ENCODE data around the gene HOMEZ.

The HOMEZ gene

GRCh38 chr14:23243066-23243465 is 42.9 kb downstream of the HOMEZ start:
- TF ChIP-seq ZBTB7A (IDR thresholded peaks at IDR 0.05; ENCODE audit: low read depth) (no peak), RAD21 (IDR thresholded peaks at IDR 0.05; ENCODE audit: low read depth) (no peak), CEBPB (IDR thresholded peaks at IDR 0.05) (no peak), REST (IDR thresholded peaks at IDR 0.05; ENCODE audit: low read depth) (no peak), TCF12 (IDR thresholded peaks at IDR 0.05; ENCODE audit: low read depth) (no peak), FOXM1 (IDR thresholded peaks at IDR 0.05; ENCODE audit: borderline replicate concordance, low read depth) (no peak), USF1 (IDR thresholded peaks at IDR 0.05) (no peak), NFIC (IDR thresholded peaks at IDR 0.05) (no peak), MAX (IDR thresholded peaks at IDR 0.05) (no peak), CREB1 (IDR thresholded peaks at IDR 0.05; ENCODE audit: low read depth) (no peak), EGR1 (IDR thresholded peaks at IDR 0.05) (no peak), TAF1 (IDR thresholded peaks at IDR 0.05; ENCODE audit: low read depth) (no peak), TEAD4 (IDR thresholded peaks at IDR 0.05) (no peak), EP300 (IDR thresholded peaks at IDR 0.05; ENCODE audit: borderline replicate concordance) (no peak), YY1 (IDR thresholded peaks at IDR 0.05; ENCODE audit: low read depth) (no peak)

GRCh38 chr14:23242076-23242475 is 43.9 kb downstream of the HOMEZ start:
- TF ChIP-seq EGR1 (IDR thresholded peaks at IDR 0.05), result no peak
- no peak for TF ChIP-seq TAF1 (IDR thresholded peaks at IDR 0.05; ENCODE audit: low read depth)
- TF ChIP-seq NFIC (IDR thresholded peaks at IDR 0.05), result no peak
- no peak for TF ChIP-seq ZBTB7A (IDR thresholded peaks at IDR 0.05; ENCODE audit: low read depth)
- TF ChIP-seq YY1 (IDR thresholded peaks at IDR 0.05; ENCODE audit: low read depth), result no peak
- TF ChIP-seq RAD21 (IDR thresholded peaks at IDR 0.05; ENCODE audit: low read depth), result no peak
- no peak for TF ChIP-seq USF1 (IDR thresholded peaks at IDR 0.05)
- TF ChIP-seq CREB1 (IDR thresholded peaks at IDR 0.05; ENCODE audit: low read depth), result no peak
- no peak for TF ChIP-seq TCF12 (IDR thresholded peaks at IDR 0.05; ENCODE audit: low read depth)
- no peak for TF ChIP-seq EP300 (IDR thresholded peaks at IDR 0.05; ENCODE audit: borderline replicate concordance)
- TF ChIP-seq TEAD4 (IDR thresholded peaks at IDR 0.05), result no peak

- TF ChIP-seq USF1 (IDR thresholded peaks at IDR 0.05) (no peak), MAX (IDR thresholded peaks at IDR 0.05) (no peak), REST (IDR thresholded peaks at IDR 0.05; ENCODE audit: low read depth) (no peak), TAF1 (IDR thresholded peaks at IDR 0.05; ENCODE audit: low read depth) (no peak), NFIC (IDR thresholded peaks at IDR 0.05) (no peak), TCF12 (IDR thresholded peaks at IDR 0.05; ENCODE audit: low read depth) (no peak), TEAD4 (IDR thresholded peaks at IDR 0.05) (no peak), ZBTB7A (IDR thresholded peaks at IDR 0.05; ENCODE audit: low read depth) (no peak), EP300 (IDR thresholded peaks at IDR 0.05; ENCODE audit: borderline replicate concordance) (no peak), CREB1 (IDR thresholded peaks at IDR 0.05; ENCODE audit: low read depth) (no peak), CEBPB (IDR thresholded peaks at IDR 0.05) (no peak), YY1 (IDR thresholded peaks at IDR 0.05; ENCODE audit: low read depth) (no peak), FOXM1 (IDR thresholded peaks at IDR 0.05; ENCODE audit: borderline replicate concordance, low read depth) (no peak), RAD21 (IDR thresholded peaks at IDR 0.05; ENCODE audit: low read depth) (no peak), EGR1 (IDR thresholded peaks at IDR 0.05) (no peak)
These were observed 45.3 kb downstream of the HOMEZ start for GRCh38 chr14:23240661-23241060.

- TF ChIP-seq CREB1 (IDR thresholded peaks at IDR 0.05; ENCODE audit: low read depth), result no peak
- peak; percentile 96 for TF ChIP-seq MAX (IDR thresholded peaks at IDR 0.05)
- peak; percentile 76 for TF ChIP-seq NFIC (IDR thresholded peaks at IDR 0.05)
- peak; percentile 76 for TF ChIP-seq EGR1 (IDR thresholded peaks at IDR 0.05)
- no peak for TF ChIP-seq TAF1 (IDR thresholded peaks at IDR 0.05; ENCODE audit: low read depth)
- TF ChIP-seq YY1 (IDR thresholded peaks at IDR 0.05; ENCODE audit: low read depth), result no peak
These were observed 47.9 kb downstream of the HOMEZ start, which contains the start of gene RNF212B for GRCh38 chr14:23237772-23238594. Gene RNF212B (plus strand): TSS chr14:23237936. CDS start chr14:23240346, 2,410 bp downstream.

GRCh38 chr14:23228812-23229211 is 57.1 kb downstream of the HOMEZ start:
- TF ChIP-seq CEBPB (IDR thresholded peaks at IDR 0.05) (no peak), YY1 (IDR thresholded peaks at IDR 0.05; ENCODE audit: low read depth) (no peak), EP300 (IDR thresholded peaks at IDR 0.05; ENCODE audit: borderline replicate concordance) (no peak), TCF12 (IDR thresholded peaks at IDR 0.05; ENCODE audit: low read depth) (no peak), NFIC (IDR thresholded peaks at IDR 0.05) (no peak), MAX (IDR thresholded peaks at IDR 0.05) (no peak), TEAD4 (IDR thresholded peaks at IDR 0.05) (no peak), FOXM1 (IDR thresholded peaks at IDR 0.05; ENCODE audit: borderline replicate concordance, low read depth) (no peak), CREB1 (IDR thresholded peaks at IDR 0.05; ENCODE audit: low read depth) (no peak), TAF1 (IDR thresholded peaks at IDR 0.05; ENCODE audit: low read depth) (no peak), REST (IDR thresholded peaks at IDR 0.05; ENCODE audit: low read depth) (no peak), ZBTB7A (IDR thresholded peaks at IDR 0.05; ENCODE audit: low read depth) (no peak), USF1 (IDR thresholded peaks at IDR 0.05) (no peak), RAD21 (IDR thresholded peaks at IDR 0.05; ENCODE audit: low read depth) (no peak), EGR1 (IDR thresholded peaks at IDR 0.05) (no peak)
